MM.1S (cell line): ENCODE results near the gene LYL1.

Experiments
- DNase-seq: peaks from one replicate; pipeline ENCODE4 v3.0.0-alpha.2; 2015
- H2AFZ ChIP-seq: fragments of 300-600 bp; sonication (generic); 2 replicates; pipeline ENCODE4 v1.6.0; 2016; ENCODE audit warnings: antibody characterized with exemption, low read length
- H3F3A ChIP-seq: fragments of 300-600 bp; sonication (generic); 2 replicates; pipeline ENCODE4 v1.6.1; 2016; ENCODE audit warnings: mild to moderate bottlenecking, antibody characterized with exemption, low read length, moderate library complexity, mixed read lengths; ENCODE audit not compliant: insufficient read depth
- H3K27ac ChIP-seq: fragments of 300-600 bp; sonication (generic); 2 replicates; pipeline ENCODE4 v1.5.1; 2016; ENCODE audit warnings: mild to moderate bottlenecking, low read length
- H3K27me3 ChIP-seq: fragments of 300-600 bp; sonication (generic); replicated peaks from 2 replicates; pipeline ENCODE4 v1.6.0; 2016; ENCODE audit warnings: low read length; ENCODE audit not compliant: insufficient read depth
- H3K36me3 ChIP-seq: fragments of 300-600 bp; sonication (generic); replicated peaks from 2 replicates; pipeline ENCODE4 v1.6.1; 2016; ENCODE audit warnings: mild to moderate bottlenecking, low read length, mixed read lengths; ENCODE audit not compliant: insufficient read depth
- H3K4me1 ChIP-seq: fragments of 300-600 bp; sonication (generic); 2 replicates; pipeline ENCODE4 v1.6.1; 2016; ENCODE audit warnings: low read length, mixed read lengths
- H3K4me2 ChIP-seq: fragments of 300-600 bp; sonication (generic); 2 replicates; pipeline ENCODE4 v1.6.0; 2016; ENCODE audit warnings: low read depth, low read length
- H3K4me3 ChIP-seq: fragments of 300-600 bp; sonication (generic); 2 replicates; pipeline ENCODE4 v1.5.1; 2016; ENCODE audit warnings: low read length, mixed read lengths
- H3K79me2 ChIP-seq: fragments of 300-600 bp; sonication (generic); 2 replicates; pipeline ENCODE4 v1.6.1; 2016; ENCODE audit warnings: mixed run types, low read length, mixed read lengths
- H3K9ac ChIP-seq: fragments of 300-600 bp; sonication (generic); 2 replicates; pipeline ENCODE4 v1.6.1; 2016; ENCODE audit warnings: low read length, mixed read lengths
- H3K9me2 ChIP-seq: fragments of 300-600 bp; sonication (generic); replicated peaks from 2 replicates; pipeline ENCODE4 v1.6.1; 2016; ENCODE audit warnings: mild to moderate bottlenecking, low read length, mixed read lengths; ENCODE audit not compliant: insufficient read depth
- H3K9me3 ChIP-seq: fragments of 300-600 bp; sonication (generic); replicated peaks from 2 replicates; pipeline ENCODE4 v1.6.1; 2016; ENCODE audit warnings: mild to moderate bottlenecking, low read length, mixed read lengths; ENCODE audit not compliant: insufficient read depth
- H4K20me1 ChIP-seq: fragments of 300-600 bp; sonication (generic); 2 replicates; pipeline ENCODE4 v1.6.1; 2016; ENCODE audit warnings: mild to moderate bottlenecking, low read length, moderate library complexity, mixed read lengths; ENCODE audit not compliant: insufficient read depth
- CTCF ChIP-seq: fragments of 300-600 bp; sonication (generic); IDR thresholded peaks from 2 replicates; pipeline ENCODE4 v1.5.1; 2016; ENCODE audit warnings: antibody characterized with exemption, low read length, mixed read lengths
- EZH2 ChIP-seq: fragments of 300-600 bp; sonication (generic); optimal IDR thresholded peaks from 2 replicates; pipeline ENCODE3; 2017; ENCODE audit warnings: low read depth, mild to moderate bottlenecking, antibody characterized with exemption, low read length, mixed read lengths
- EZH2phosphoT487 ChIP-seq: fragments of 300-600 bp; sonication (generic); IDR thresholded peaks from 2 replicates; pipeline ENCODE4 v1.6.1; 2018; ENCODE audit warnings: antibody characterized with exemption, low read length

LYL1 gene

GRCh38 chr19:13122275-13122878, 19.7 kb upstream of the LYL1 start:
- Histone ChIP-seq H2AFZ (no peak overlapping the region), H3K4me3 (no peak overlapping the region), H3F3A (no peaks in the 10 kb centered on the region), H4K20me1 (peaks cover 17% of the 10 kb centered on the region), H3K9ac (no peak overlapping the region), H3K9me2 (no peaks in the 10 kb centered on the region), H3K79me2 (peaks cover 74% of the 10 kb centered on the region), H3K27me3 (no peaks in the 10 kb centered on the region), H3K4me2 (no peak overlapping the region), H3K9me3 (no peaks in the 10 kb centered on the region), H3K4me1 (peaks cover 7% of the 10 kb centered on the region), H3K27ac (no peak overlapping the region), H3K36me3 (no peaks in the 10 kb centered on the region)
- no peak for TF ChIP-seq EZH2phosphoT487
- no peak for TF ChIP-seq CTCF
- TF ChIP-seq EZH2: no peak
- DNase-seq: no peak

GRCh38 chr19:13121551-13122274, 19.1 kb upstream of the LYL1 start:
- no peak overlapping the region for H3K9ac ChIP-seq

GRCh38 chr19:13120817-13121216, 18.2 kb upstream of the LYL1 start:
- no peaks in the 10 kb centered on the region for H3K36me3 ChIP-seq

More at GRCh38 chr19:13121551-13122274, 19.1 kb upstream of the LYL1 start:
- Histone ChIP-seq H3K27me3 (no peaks in the 10 kb centered on the region), H3K27ac (no peak overlapping the region), H3K4me2 (no peak overlapping the region), H3K36me3 (no peaks in the 10 kb centered on the region), H3K4me1 (peaks cover 7% of the 10 kb centered on the region), H3K9me3 (no peaks in the 10 kb centered on the region), H3F3A (peaks cover 5% of the 10 kb centered on the region), H3K9me2 (no peaks in the 10 kb centered on the region), H2AFZ (no peak overlapping the region), H3K4me3 (no peak overlapping the region), H4K20me1 (peaks cover 17% of the 10 kb centered on the region), H3K79me2 (peaks cover 70% of the 10 kb centered on the region)
- TF ChIP-seq EZH2 (no peak), CTCF (no peak), EZH2phosphoT487 (no peak)
- DNase-seq: no peak

More at GRCh38 chr19:13120817-13121216, 18.2 kb upstream of the LYL1 start:
- no peaks in the 10 kb centered on the region for H3K9me2 ChIP-seq
- TF ChIP-seq EZH2phosphoT487: no peak
- TF ChIP-seq CTCF: no peak
- no peak for TF ChIP-seq EZH2
- peaks cover 71% of the 10 kb centered on the region for H3K79me2 ChIP-seq
- H3K4me1 ChIP-seq: peaks cover 7% of the 10 kb centered on the region
- no peak for DNase-seq
- no peak overlapping the region for H3K4me3 ChIP-seq
- no peak overlapping the region for H2AFZ ChIP-seq
- peaks cover 17% of the 10 kb centered on the region for H4K20me1 ChIP-seq
- no peaks in the 10 kb centered on the region for H3K27me3 ChIP-seq
- H3F3A ChIP-seq: peaks cover 12% of the 10 kb centered on the region
- H3K9ac ChIP-seq: no peak overlapping the region
- H3K27ac ChIP-seq: no peak overlapping the region
- H3K9me3 ChIP-seq: no peaks in the 10 kb centered on the region
- H3K4me2 ChIP-seq: no peak overlapping the region
